K562 (cell line): ENCODE measurements around the gene HSBP1L1. TPM values are rescaled to one million over a fixed set of nuclear protein-coding genes. Genes with fewer than 3 reads are reported as not detected.

Source experiments
- ARID3A ChIP-seq: IDR thresholded peaks from 2 replicates; pipeline ENCODE4 v1.6.1; 2012; ENCODE audit warnings: low read depth, low read length, improper control_type of control experiment, borderline replicate concordance
- BDP1 ChIP-seq: IDR thresholded peaks from 3 replicates; pipeline ENCODE4 v1.6.1; 2011; ENCODE audit not compliant: insufficient read length, insufficient read depth
- C11orf30 ChIP-seq: fragments of 450-650 bp; IDR thresholded peaks from 2 replicates; pipeline ENCODE4 v1.6.1; 2016; ENCODE audit warnings: low read depth, mild to moderate bottlenecking
- CHD2 ChIP-seq: IDR thresholded peaks from 2 replicates; pipeline ENCODE4 v1.6.1; 2011; ENCODE audit warnings: low read depth, low read length
- CTCF ChIP-seq, 3 experiments: IDR thresholded peaks in 2 of 3; conservative IDR thresholded peaks in 1 of 3; 2 replicates each; pipeline ENCODE4 v1.5.1; 2011 to 2012; ENCODE audit warnings: low read length in 3 of 3, mild to moderate bottlenecking in 3 of 3, control low read depth in 2 of 3, improper control_type of control experiment in 1 of 3, inconsistent platforms in 1 of 3, low read depth in 1 of 3, mixed read lengths in 1 of 3, moderate library complexity in 1 of 3; ENCODE audit not compliant: insufficient read depth in 2 of 3
- GABPB1 ChIP-seq: sonication (generic); formaldehyde crosslinking; IDR thresholded peaks from 2 replicates; pipeline ENCODE4 v1.8.0; 2022; ENCODE audit warnings: mild to moderate bottlenecking, missing genetic modification reagents
- GTF3C2 ChIP-seq: IDR thresholded peaks from 3 replicates; pipeline ENCODE4 v1.6.1; 2011; ENCODE audit warnings: borderline replicate concordance, mild to moderate bottlenecking, moderate library complexity; ENCODE audit not compliant: insufficient read length; ENCODE audit errors: extremely low read depth
- KAT7 ChIP-seq: sonication (generic); formaldehyde crosslinking; IDR thresholded peaks from 2 replicates; pipeline ENCODE4 v1.8.0; 2022; ENCODE audit warnings: missing genetic modification reagents, mild to moderate bottlenecking, borderline replicate concordance
- KLF1 ChIP-seq: fragments of 450-650 bp; IDR thresholded peaks from 2 replicates; pipeline ENCODE4 v1.6.1; 2016; ENCODE audit warnings: missing genetic modification characterization, missing compliant biosample characterization
- NFRKB ChIP-seq: fragments of 450-650 bp; IDR thresholded peaks from 2 replicates; pipeline ENCODE4 v1.6.1; 2016; ENCODE audit warnings: low read depth
- NR2F6 ChIP-seq: fragments of 450-650 bp; formaldehyde crosslinking; IDR thresholded peaks from 2 replicates; pipeline ENCODE4 v1.4.0; 2020; ENCODE audit warnings: mild to moderate bottlenecking
- NR3C1 ChIP-seq: sonication (generic); formaldehyde crosslinking; IDR thresholded peaks from 2 replicates; pipeline ENCODE4 v1.8.1; 2022; ENCODE audit warnings: missing genetic modification reagents
- TFAP4 ChIP-seq: sonication (generic); formaldehyde crosslinking; IDR thresholded peaks from 2 replicates; pipeline ENCODE4 v1.8.0; 2022; ENCODE audit warnings: missing genetic modification reagents, mild to moderate bottlenecking, moderate library complexity, borderline replicate concordance
- VEZF1 ChIP-seq: fragments of 200-800 bp; sonication (Bioruptor generic); IDR thresholded peaks from 2 replicates; pipeline ENCODE4 v1.6.1; 2017; ENCODE audit warnings: missing genetic modification characterization, missing compliant biosample characterization
- ZBTB2 ChIP-seq: fragments of 450-650 bp; IDR thresholded peaks from 2 replicates; pipeline ENCODE4 v1.6.1; 2016; ENCODE audit warnings: antibody characterized with exemption
- ZNF644 ChIP-seq: fragments of 200-800 bp; sonication (Bioruptor generic); IDR thresholded peaks from 2 replicates; pipeline ENCODE4 v1.6.1; 2016; ENCODE audit warnings: low read depth, missing genetic modification characterization, missing compliant biosample characterization
- polyA plus RNA-seq, 8 experiments: library from polyadenylated mRNA; depleted of rRNA in 4 of 8; stranded (reverse) in 5 of 8; unstranded in 3 of 8; fragments of >200 nt; fragmentation: Nextera tagmentation in 2 of 8; fragmentation: Illumina TruSeq in 1 of 8; extraction: Ambion mirVana in 2 of 8; extraction: Trizol in 1 of 8; gene quantifications; 2 replicates each; pipeline versions ENCODE4 v1.2.1 to v1.2.3, GENCODE V29; 2011 to 2014; ENCODE audit warnings: inconsistent platforms in 1 of 8, missing spikeins in 1 of 8
- total RNA-seq, 7 experiments: library from RNA; depleted of rRNA in 6 of 7; stranded (reverse); fragments of >200 nt in 6 of 7; fragmentation: Illumina TruSeq in 2 of 7; extraction: Trizol in 2 of 7; gene quantifications; 2 replicates each; pipeline versions ENCODE4 v1.2.1 to v1.2.3, GENCODE V29; 2011 to 2021; ENCODE audit warnings: low replicate concordance in 1 of 7

HSBP1L1 gene
- total and polyA plus RNA-seq, 9 of the 15 experiments (the other 6 are each of a cell fraction or from before 2014, with no cell fraction given) = 0.24 to 0.36 TPM; not detected in 7

- TF ChIP-seq CTCF (IDR thresholded peaks at IDR 0.05 in 2 of 3, conservative IDR thresholded peaks at IDR 0.05 in 1 of 3; ENCODE audit: insufficient read depth in 2 of 3, low read depth in 1 of 3, low read length in 3 of 3) (no peak), CHD2 (no peak), KAT7 (no peak), NR2F6 (no peak), ARID3A (no peak), TFAP4 (CRISPR knock-in tag) (peak; percentile 62; the same call in 1 of the 2 replicates), VEZF1 (CRISPR knock-in tag) (0 out of 2 replicates have a peak, but pooled peaks have one; percentile 27), GABPB1 (peak; percentile 37; the same call in 1 of the 2 replicates), NR3C1 (CRISPR knock-in tag) (no peak), BDP1 (no peak), NFRKB (no peak), KLF1 (tag) (no peak), C11orf30 (peak; percentile 41; the same call in 1 of the 2 replicates), ZBTB2 (peak; percentile 97), GTF3C2 (no peak), ZNF644 (no peak)
Measured at GRCh38 chr18:79988451-79989194, 24.2 kb downstream of the HSBP1L1 start, which contains the start of gene TXNL4A (continued).
